HG03354 (cell line): ENCODE data around the gene MYO16.
A peak's percentile ranks its signal among the peaks of the same experiment; 100 is the strongest.

Experiments
- ATAC-seq: cut with Tn5 transposase; IDR thresholded peaks from one replicate; pipeline ENCODE4 v1.9.1; 2021; ENCODE audit warnings: mild to moderate bottlenecking; ENCODE audit not compliant: unreplicated experiment, poor library complexity, severe bottlenecking

The MYO16 gene

GRCh38 chr13:109136873-109137272 is 507.5 kb downstream of the MYO16 start:
- ATAC-seq: no peak

GRCh38 chr13:109139346-109139745 is 509.9 kb downstream of the MYO16 start:
- no peak for ATAC-seq

GRCh38 chr13:109140054-109140453 is 510.6 kb downstream of the MYO16 start:
- no peak for ATAC-seq

GRCh38 chr13:109140479-109141349 is 511.3 kb downstream of the MYO16 start:
- no peak for ATAC-seq

- no peak for ATAC-seq
Measured at GRCh38 chr13:109141706-109142105, 512.3 kb downstream of the MYO16 start.

GRCh38 chr13:109144693-109145437 is 515.5 kb downstream of the MYO16 start:
- peak; percentile 23 for ATAC-seq

- ATAC-seq: peak; percentile 94
Measured at GRCh38 chr13:109145631-109146030, 516.2 kb downstream of the MYO16 start.

- no peak for ATAC-seq
Measured at GRCh38 chr13:109146393-109146792, 517.0 kb downstream of the MYO16 start.

- no peak for ATAC-seq
Measured at GRCh38 chr13:109146912-109147647, 517.7 kb downstream of the MYO16 start.

- no peak for ATAC-seq
Measured at GRCh38 chr13:109148243-109148642, 518.8 kb downstream of the MYO16 start.

GRCh38 chr13:109150696-109151095 is 521.3 kb downstream of the MYO16 start:
- ATAC-seq: no peak

- ATAC-seq: no peak
Measured at GRCh38 chr13:109151255-109151654, 521.8 kb downstream of the MYO16 start.

- ATAC-seq: no peak
Measured at GRCh38 chr13:109151696-109152095, 522.3 kb downstream of the MYO16 start.

GRCh38 chr13:109152311-109152820 is 523.0 kb downstream of the MYO16 start:
- no peak for ATAC-seq

GRCh38 chr13:109152941-109153340 is 523.5 kb downstream of the MYO16 start:
- ATAC-seq: no peak

- no peak for ATAC-seq
Measured at GRCh38 chr13:109154146-109154545, 524.7 kb downstream of the MYO16 start.

GRCh38 chr13:109154546-109154945 is 525.1 kb downstream of the MYO16 start:
- no peak for ATAC-seq

GRCh38 chr13:109154966-109155761 is 525.8 kb downstream of the MYO16 start:
- no peak for ATAC-seq

- ATAC-seq: no peak
Measured at GRCh38 chr13:109156181-109156935, 526.9 kb downstream of the MYO16 start.
